ENCODE data around the gene RGL1. TPM values are rescaled to one million over a fixed set of nuclear protein-coding genes. Genes with fewer than 3 reads are reported as not detected.
A peak's percentile ranks its signal among the peaks of the same experiment; 100 is the strongest.
"Not testable (repeated sequence)": the region's sequence is repeated elsewhere in the genome, so short reads cannot be mapped to it uniquely, and the experiment has no call there.

The RGL1 gene
- total RNA-seq, 1 experiment from 2014 or later, result 1.5 TPM

GRCh38 chr1:183780757-183781156 is 24.2 kb upstream of the RGL1 start:
- POLR2A ChIA-PET (ENCODE audit: unreplicated experiment), result no interaction called here
- DNase-seq (no peak), ATAC-seq (no peak)
- intact Hi-C loops (cut with micrococcal nuclease), result no loop called here
- H3K27me3 ChIP-seq (ENCODE audit: low read length), result no peaks in the 10 kb centered on the region
- no peak overlapping the region for H3K27ac ChIP-seq (ENCODE audit: low read length)
- CTCF ChIA-PET, result no interaction called here
- no peaks in the 10 kb centered on the region for H3F3A ChIP-seq (ENCODE audit: low read length, unreplicated experiment)
- no peaks in the 10 kb centered on the region for H3K79me2 ChIP-seq (ENCODE audit: low read length)
- peaks cover 12% of the 10 kb centered on the region for H3K4me1 ChIP-seq (ENCODE audit: insufficient read depth, low read length)
- no peak overlapping the region for H2AFZ ChIP-seq (ENCODE audit: low read length)
- no peaks in the 10 kb centered on the region for H3K9me2 ChIP-seq (replicated peaks; ENCODE audit: low read length)
- BruUV-seq (replicated peaks), result no TSS peak
- H3K4me2 ChIP-seq (ENCODE audit: low read length), result no peak overlapping the region
- H3K9ac ChIP-seq (ENCODE audit: low read length), result no peak overlapping the region
- H3K4me3 ChIP-seq (ENCODE audit: low read length), result no peak overlapping the region
- H3K36me3 ChIP-seq (ENCODE audit: low read depth, low read length), result no peaks in the 10 kb centered on the region
- TF ChIP-seq CTCF (conservative IDR thresholded peaks at IDR 0.05; ENCODE audit: low read depth, low read length) (no peak), EZH2 (IDR thresholded peaks at IDR 0.05; ENCODE audit: low read length, unreplicated experiment) (no peak), EZH2phosphoT487 (IDR thresholded peaks at IDR 0.05; ENCODE audit: borderline replicate concordance, low read length) (no peak)
- H3K9me3 ChIP-seq (ENCODE audit: low read length), result no peaks in the 10 kb centered on the region
- no peaks in the 10 kb centered on the region for H4K20me1 ChIP-seq (ENCODE audit: low read length)

GRCh38 chr1:183783342-183783741 is 21.6 kb upstream of the RGL1 start:
- Histone ChIP-seq H3K4me1 (ENCODE audit: insufficient read depth, low read length) (peaks cover 12% of the 10 kb centered on the region), H4K20me1 (ENCODE audit: low read length) (no peaks in the 10 kb centered on the region), H3K27ac (ENCODE audit: low read length) (no peak overlapping the region), H3K9me3 (ENCODE audit: low read length) (no peaks in the 10 kb centered on the region), H3F3A (ENCODE audit: low read length, unreplicated experiment) (no peaks in the 10 kb centered on the region), H2AFZ (ENCODE audit: low read length) (no peak overlapping the region), H3K27me3 (ENCODE audit: low read length) (no peaks in the 10 kb centered on the region), H3K4me3 (ENCODE audit: low read length) (no peak overlapping the region), H3K79me2 (ENCODE audit: low read length) (no peaks in the 10 kb centered on the region), H3K9ac (ENCODE audit: low read length) (no peak overlapping the region), H3K36me3 (ENCODE audit: low read depth, low read length) (no peaks in the 10 kb centered on the region), H3K9me2 (replicated peaks; ENCODE audit: low read length) (no peaks in the 10 kb centered on the region), H3K4me2 (ENCODE audit: low read length) (no peak overlapping the region; the same call in 1 of the 2 replicates)
- TF ChIP-seq EZH2phosphoT487 (IDR thresholded peaks at IDR 0.05; ENCODE audit: borderline replicate concordance, low read length), result no peak
- TF ChIP-seq EZH2 (IDR thresholded peaks at IDR 0.05; ENCODE audit: low read length, unreplicated experiment), result no peak
- no peak for TF ChIP-seq CTCF (conservative IDR thresholded peaks at IDR 0.05; ENCODE audit: low read depth, low read length)
- intact Hi-C loops (cut with micrococcal nuclease), result no loop called here
- POLR2A ChIA-PET (ENCODE audit: unreplicated experiment), result no interaction called here
- peak; percentile 46 for DNase-seq
- CTCF ChIA-PET, result no interaction called here
- ATAC-seq, result peak; percentile 22; the same call in 1 of the 2 replicates
- BruUV-seq (replicated peaks), result no TSS peak

- H3K4me2 ChIP-seq (ENCODE audit: low read length), result no peak overlapping the region; the same call in 1 of the 2 replicates
- POLR2A ChIA-PET (ENCODE audit: unreplicated experiment), result no interaction called here
- no peaks in the 10 kb centered on the region for H3K27me3 ChIP-seq (ENCODE audit: low read length)
- H3K27ac ChIP-seq (ENCODE audit: low read length), result no peak overlapping the region
- ATAC-seq (peak; percentile 48), DNase-seq (peak; percentile 34)
- H3K4me3 ChIP-seq (ENCODE audit: low read length), result no peak overlapping the region
- no TSS peak for BruUV-seq (replicated peaks)
- H3K4me1 ChIP-seq (ENCODE audit: insufficient read depth, low read length), result peaks cover 12% of the 10 kb centered on the region
- H3K9ac ChIP-seq (ENCODE audit: low read length), result no peak overlapping the region
- intact Hi-C loops (cut with micrococcal nuclease), result no loop called here
- TF ChIP-seq EZH2phosphoT487 (IDR thresholded peaks at IDR 0.05; ENCODE audit: borderline replicate concordance, low read length) (no peak), EZH2 (IDR thresholded peaks at IDR 0.05; ENCODE audit: low read length, unreplicated experiment) (no peak), CTCF (conservative IDR thresholded peaks at IDR 0.05; ENCODE audit: low read depth, low read length) (no peak)
- H3K9me2 ChIP-seq (replicated peaks; ENCODE audit: low read length), result no peaks in the 10 kb centered on the region
- no peaks in the 10 kb centered on the region for H4K20me1 ChIP-seq (ENCODE audit: low read length)
- H3K9me3 ChIP-seq (ENCODE audit: low read length), result no peaks in the 10 kb centered on the region
- CTCF ChIA-PET, result no interaction called here
- H3K79me2 ChIP-seq (ENCODE audit: low read length), result no peaks in the 10 kb centered on the region
- H2AFZ ChIP-seq (ENCODE audit: low read length), result no peak overlapping the region
- H3K36me3 ChIP-seq (ENCODE audit: low read depth, low read length), result no peaks in the 10 kb centered on the region
- H3F3A ChIP-seq (ENCODE audit: low read length, unreplicated experiment), result no peaks in the 10 kb centered on the region
These were observed 20.9 kb upstream of the RGL1 start for GRCh38 chr1:183783767-183784637.

- H3K27me3 ChIP-seq (ENCODE audit: low read length); H3K9me2 ChIP-seq (replicated peaks; ENCODE audit: low read length); ATAC-seq; CTCF ChIA-PET; DNase-seq; POLR2A ChIA-PET (ENCODE audit: unreplicated experiment); BruUV-seq (replicated peaks); H3K9me3 ChIP-seq (ENCODE audit: low read length); intact Hi-C loops (cut with micrococcal nuclease); H3K79me2 ChIP-seq (ENCODE audit: low read length); H4K20me1 ChIP-seq (ENCODE audit: low read length); H3K4me2 ChIP-seq (ENCODE audit: low read length); H3F3A ChIP-seq (ENCODE audit: low read length, unreplicated experiment); H3K36me3 ChIP-seq (ENCODE audit: low read depth, low read length); H3K4me3 ChIP-seq (ENCODE audit: low read length); H2AFZ ChIP-seq (ENCODE audit: low read length); H3K27ac ChIP-seq (ENCODE audit: low read length); H3K9ac ChIP-seq (ENCODE audit: low read length): not testable (repeated sequence)
- H3K4me1 ChIP-seq (ENCODE audit: insufficient read depth, low read length), result peaks cover 12% of the 10 kb centered on the region
These were observed 19.0 kb upstream of the RGL1 start for GRCh38 chr1:183785921-183786320.

Measured in PC-3 (cell line).